K562 treated with DMSO at 1 percent for 12 hours (cell line): Measurements from ENCODE around the gene AK6. TPM values are rescaled to one million over a fixed set of nuclear protein-coding genes. Genes with fewer than 3 reads are reported as not detected.

Source experiments
- total RNA-seq: library from RNA; unstranded; fragments of 300-600 nt; gene quantifications from 2 replicates; pipeline ENCODE4 v1.2.3, GENCODE V29; 2022; ENCODE audit not compliant: insufficient read depth

The AK6 gene
- total RNA-seq: 31.7 and 44.9 TPM in 2 replicates

GRCh38 chr5:69369340-69370121 is at the start of gene AK6, which contains the start of the genes RAD17 and TAF9:
AK6 (minus strand) TSS chr5:69369520; CDS start chr5:69369490, 30 bp downstream.
RAD17 (plus strand) TSS chr5:69369818; CDS start chr5:69372209, 2,391 bp downstream.
TAF9 (minus strand) TSS chr5:69369520; CDS start chr5:69365737, 3,783 bp downstream.

GRCh38 chr5:69414885-69415583 is 45.7 kb upstream of the AK6 start, which contains the start of gene MARVELD2:
MARVELD2 (plus strand) TSS chr5:69415116; CDS start chr5:69419386, 4,270 bp downstream.

Other genes starting within 250 kb of the AK6 start
- 101 and 167 TPM in 2 replicates for gene CCNB1, start 202.4 kb downstream of the AK6 start, total RNA-seq
- 74.3 and 93.8 TPM in 2 replicates for gene CENPH, start 179.9 kb downstream of the AK6 start, total RNA-seq
- 34.2 and 34.8 TPM in 2 replicates for gene CDK7, start 134.6 kb downstream of the AK6 start, total RNA-seq
- gene CCDC125, start 36.7 kb downstream of the AK6 start, total RNA-seq: 1.5 and 4.7 TPM in 2 replicates
- 62.3 and 120 TPM in 2 replicates for gene TAF9, start within 50 bp of the AK6 start, total RNA-seq
- gene RAD17, start 298 bp upstream of the AK6 start, total RNA-seq: 13.3 and 30.3 TPM in 2 replicates
- gene MARVELD2, start 45.6 kb upstream of the AK6 start, total RNA-seq: 0.17 TPM in 1 of 2 replicates, not detected in the other
- not detected in 2 replicates for gene OCLN, start 123.3 kb upstream of the AK6 start, total RNA-seq
- gene GTF2H2C, start 190.7 kb upstream of the AK6 start, total RNA-seq: 11.2 and 27.2 TPM in 2 replicates